ENCODE measurements around the gene PON1.

PON1 gene

DNA sequence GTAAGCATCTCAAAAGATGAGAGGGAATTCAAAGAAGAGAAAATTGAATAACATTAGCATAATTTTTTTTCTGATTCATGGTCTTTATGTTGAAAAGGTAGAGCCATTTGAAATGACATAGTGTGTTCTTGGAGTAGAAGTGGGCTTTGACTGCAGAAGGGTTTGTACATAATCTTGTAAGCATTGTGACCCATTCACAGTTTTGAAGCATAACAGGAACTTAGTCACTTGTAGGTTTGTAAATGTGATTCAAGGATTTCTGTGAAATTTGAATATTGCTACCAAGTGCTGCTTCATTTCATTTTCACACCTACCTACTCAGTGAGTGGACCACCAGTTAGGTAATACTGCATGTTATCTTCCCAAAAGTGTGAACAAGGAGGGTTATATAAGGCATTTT lies 68.6 kb downstream of the PON1 start:
- no peak overlapping the region for H3K4me3 ChIP-seq (ENCODE audit: low read depth in 1 of 2, low read length in 2 of 2)
- no peaks in the 10 kb centered on the region for H3K9me3 ChIP-seq (ENCODE audit: control insufficient read depth in 1 of 2, low read length in 2 of 2)
- H3K27ac ChIP-seq (ENCODE audit: low read length): no peak overlapping the region
- no peaks in the 10 kb centered on the region for H3K36me3 ChIP-seq (ENCODE audit: control insufficient read depth in 1 of 2, insufficient read depth in 2 of 2, low read length in 2 of 2)
- no peaks in the 10 kb centered on the region for H3K4me1 ChIP-seq (ENCODE audit: control insufficient read depth in 1 of 2, insufficient read depth in 2 of 2, low read length in 2 of 2)
- H3K27me3 ChIP-seq (ENCODE audit: low read depth, low read length): no peaks in the 10 kb centered on the region

DNA sequence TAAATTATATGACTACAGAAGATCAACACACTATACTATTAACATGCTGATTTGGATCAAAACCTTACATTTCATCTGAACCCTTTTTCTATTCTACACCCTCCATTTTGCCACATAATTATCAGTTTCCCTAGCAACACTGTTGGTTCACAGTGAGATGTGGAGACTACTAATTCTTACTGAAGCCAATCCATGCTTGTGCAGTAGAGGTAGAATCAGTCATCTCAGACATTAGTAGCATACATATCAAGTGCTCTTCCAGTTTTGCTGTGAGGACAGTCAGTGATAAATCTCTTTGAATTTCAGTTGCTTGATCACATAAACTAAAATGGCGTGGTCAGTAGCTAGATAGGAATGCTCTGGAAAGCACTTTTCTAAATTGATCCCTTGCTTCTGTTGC lies 70.3 kb downstream of the PON1 start:
- Histone ChIP-seq H3K36me3 (ENCODE audit: control insufficient read depth in 1 of 2, insufficient read depth in 2 of 2, low read length in 2 of 2) (no peaks in the 10 kb centered on the region), H3K27me3 (ENCODE audit: low read depth, low read length) (no peaks in the 10 kb centered on the region), H3K4me3 (ENCODE audit: low read depth in 1 of 2, low read length in 2 of 2) (no peak overlapping the region), H3K9me3 (ENCODE audit: control insufficient read depth in 1 of 2, low read length in 2 of 2) (no peaks in the 10 kb centered on the region), H3K27ac (ENCODE audit: low read length) (no peak overlapping the region), H3K4me1 (ENCODE audit: control insufficient read depth in 1 of 2, insufficient read depth in 2 of 2, low read length in 2 of 2) (no peaks in the 10 kb centered on the region)

DNA sequence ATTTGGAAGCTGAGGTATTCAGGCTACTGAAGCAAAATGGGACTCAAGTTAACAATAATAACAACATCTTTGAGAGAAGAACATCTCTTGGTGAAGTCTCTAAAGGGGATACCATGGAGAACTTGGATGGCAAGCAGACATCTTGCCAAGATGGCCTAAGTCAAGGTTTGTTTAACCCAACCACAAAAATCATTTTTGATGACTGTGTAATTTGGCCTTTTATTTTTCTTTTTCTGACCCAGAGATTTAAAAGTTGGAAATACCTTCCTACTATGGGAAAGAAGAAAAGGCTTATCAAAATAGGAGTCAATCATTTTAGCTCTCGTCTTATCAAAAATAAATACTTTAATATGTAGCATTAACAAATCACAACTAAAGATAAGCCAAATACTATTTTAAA lies 72.4 kb downstream of the PON1 start:
- no peaks in the 10 kb centered on the region for H3K27me3 ChIP-seq (ENCODE audit: low read depth, low read length)
- no peaks in the 10 kb centered on the region for H3K4me1 ChIP-seq (ENCODE audit: control insufficient read depth in 1 of 2, insufficient read depth in 2 of 2, low read length in 2 of 2)
- no peaks in the 10 kb centered on the region for H3K9me3 ChIP-seq (ENCODE audit: control insufficient read depth in 1 of 2, low read length in 2 of 2)
- no peak overlapping the region for H3K27ac ChIP-seq (ENCODE audit: low read length)
- no peak overlapping the region for H3K4me3 ChIP-seq (ENCODE audit: low read depth in 1 of 2, low read length in 2 of 2)
- no peaks in the 10 kb centered on the region for H3K36me3 ChIP-seq (ENCODE audit: control insufficient read depth in 1 of 2, insufficient read depth in 2 of 2, low read length in 2 of 2)

DNA sequence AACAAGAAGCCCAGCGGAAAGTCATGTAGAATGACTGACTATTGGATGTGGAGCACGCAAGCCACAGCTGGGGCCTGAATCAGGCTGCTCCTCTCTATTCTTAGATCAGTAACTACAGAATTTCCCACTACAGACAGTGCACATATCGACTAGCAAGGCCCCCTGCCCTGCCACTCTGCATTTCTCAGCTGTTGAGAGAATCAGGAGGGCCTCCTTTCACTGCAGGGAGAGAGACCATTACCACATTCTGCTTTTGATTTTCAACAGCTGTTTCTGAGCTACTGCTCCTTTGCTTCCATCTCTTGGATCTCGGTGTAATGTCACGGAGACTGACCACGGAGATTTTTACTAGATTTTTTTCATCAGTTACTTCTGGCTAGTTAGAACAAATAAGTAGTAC lies 73.8 kb downstream of the PON1 start:
- Histone ChIP-seq H3K27me3 (ENCODE audit: low read depth, low read length) (no peaks in the 10 kb centered on the region), H3K9me3 (ENCODE audit: control insufficient read depth in 1 of 2, low read length in 2 of 2) (no peaks in the 10 kb centered on the region), H3K4me1 (ENCODE audit: control insufficient read depth in 1 of 2, insufficient read depth in 2 of 2, low read length in 2 of 2) (no peaks in the 10 kb centered on the region), H3K27ac (ENCODE audit: low read length) (no peak overlapping the region), H3K4me3 (ENCODE audit: low read depth in 1 of 2, low read length in 2 of 2) (no peak overlapping the region), H3K36me3 (ENCODE audit: control insufficient read depth in 1 of 2, insufficient read depth in 2 of 2, low read length in 2 of 2) (no peaks in the 10 kb centered on the region)
